Measurements from ENCODE around the gene EXD3.

EXD3 gene

GRCh38 chr9:137319011-137319738, 103.8 kb downstream of the EXD3 start:
- no peaks in the 10 kb centered on the region for H3K9me3 ChIP-seq (ENCODE audit: severe bottlenecking)
- no peaks in the 10 kb centered on the region for H3K36me3 ChIP-seq
- TF ChIP-seq CTCF (IDR thresholded peaks at IDR 0.05; ENCODE audit: low read depth, low read length) = peak; percentile 86
- peak overlapping the region; percentile 39; the same call in 1 of the 2 replicates for H3K27ac ChIP-seq
- no peaks in the 10 kb centered on the region for H3K27me3 ChIP-seq (ENCODE audit: insufficient read depth, low read depth, severe bottlenecking)
- H3K4me3 ChIP-seq (ENCODE audit: low read depth, low read length) = no peak overlapping the region
- peak; percentile 82 for DNase-seq

DNA sequence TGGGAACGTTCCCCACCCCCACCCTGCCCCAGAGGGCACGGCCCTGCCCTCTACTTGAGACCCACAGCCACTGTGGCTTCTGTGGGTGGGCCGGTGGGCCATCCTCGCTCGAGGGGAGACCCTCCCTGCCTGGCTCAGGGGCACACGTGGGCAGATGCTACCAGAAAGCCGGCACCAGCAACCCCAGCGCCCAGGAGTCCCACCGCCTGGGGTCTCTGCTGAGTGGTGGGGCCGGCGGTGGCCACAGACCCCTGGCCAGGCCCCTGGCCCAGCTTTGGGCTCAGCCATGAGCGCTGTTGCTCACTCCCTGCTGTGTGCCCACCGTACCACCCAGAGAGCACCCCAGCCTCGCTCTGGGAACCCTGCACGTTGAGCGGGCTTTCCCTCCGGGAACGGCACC, 104.4 kb downstream of the EXD3 start:
- no peaks in the 10 kb centered on the region for H3K36me3 ChIP-seq
- H3K27ac ChIP-seq = peak overlapping the region; percentile 39; the same call in 1 of the 2 replicates
- H3K4me3 ChIP-seq (ENCODE audit: low read depth, low read length) = no peak overlapping the region
- no peak for TF ChIP-seq CTCF (IDR thresholded peaks at IDR 0.05; ENCODE audit: low read depth, low read length)
- no peaks in the 10 kb centered on the region for H3K27me3 ChIP-seq (ENCODE audit: insufficient read depth, low read depth, severe bottlenecking)
- no peak for DNase-seq
- no peaks in the 10 kb centered on the region for H3K9me3 ChIP-seq (ENCODE audit: severe bottlenecking)

GRCh38 chr9:137317718-137318511, 105.0 kb downstream of the EXD3 start:
- Histone ChIP-seq H3K4me3 (ENCODE audit: low read depth, low read length) (no peak overlapping the region), H3K27ac (no peak overlapping the region), H3K9me3 (ENCODE audit: severe bottlenecking) (no peaks in the 10 kb centered on the region), H3K36me3 (no peaks in the 10 kb centered on the region), H3K27me3 (ENCODE audit: insufficient read depth, low read depth, severe bottlenecking) (no peaks in the 10 kb centered on the region)
- no peak for DNase-seq
- TF ChIP-seq CTCF (IDR thresholded peaks at IDR 0.05; ENCODE audit: low read depth, low read length) = no peak

GRCh38 chr9:137317021-137317717, 105.8 kb downstream of the EXD3 start:
- TF ChIP-seq CTCF (IDR thresholded peaks at IDR 0.05; ENCODE audit: low read depth, low read length) = no peak
- H3K4me3 ChIP-seq (ENCODE audit: low read depth, low read length) = no peak overlapping the region
- no peaks in the 10 kb centered on the region for H3K27me3 ChIP-seq (ENCODE audit: insufficient read depth, low read depth, severe bottlenecking)
- DNase-seq = no peak
- H3K36me3 ChIP-seq = no peaks in the 10 kb centered on the region
- no peaks in the 10 kb centered on the region for H3K9me3 ChIP-seq (ENCODE audit: severe bottlenecking)
- no peak overlapping the region; the same call in 1 of the 2 replicates for H3K27ac ChIP-seq

DNA sequence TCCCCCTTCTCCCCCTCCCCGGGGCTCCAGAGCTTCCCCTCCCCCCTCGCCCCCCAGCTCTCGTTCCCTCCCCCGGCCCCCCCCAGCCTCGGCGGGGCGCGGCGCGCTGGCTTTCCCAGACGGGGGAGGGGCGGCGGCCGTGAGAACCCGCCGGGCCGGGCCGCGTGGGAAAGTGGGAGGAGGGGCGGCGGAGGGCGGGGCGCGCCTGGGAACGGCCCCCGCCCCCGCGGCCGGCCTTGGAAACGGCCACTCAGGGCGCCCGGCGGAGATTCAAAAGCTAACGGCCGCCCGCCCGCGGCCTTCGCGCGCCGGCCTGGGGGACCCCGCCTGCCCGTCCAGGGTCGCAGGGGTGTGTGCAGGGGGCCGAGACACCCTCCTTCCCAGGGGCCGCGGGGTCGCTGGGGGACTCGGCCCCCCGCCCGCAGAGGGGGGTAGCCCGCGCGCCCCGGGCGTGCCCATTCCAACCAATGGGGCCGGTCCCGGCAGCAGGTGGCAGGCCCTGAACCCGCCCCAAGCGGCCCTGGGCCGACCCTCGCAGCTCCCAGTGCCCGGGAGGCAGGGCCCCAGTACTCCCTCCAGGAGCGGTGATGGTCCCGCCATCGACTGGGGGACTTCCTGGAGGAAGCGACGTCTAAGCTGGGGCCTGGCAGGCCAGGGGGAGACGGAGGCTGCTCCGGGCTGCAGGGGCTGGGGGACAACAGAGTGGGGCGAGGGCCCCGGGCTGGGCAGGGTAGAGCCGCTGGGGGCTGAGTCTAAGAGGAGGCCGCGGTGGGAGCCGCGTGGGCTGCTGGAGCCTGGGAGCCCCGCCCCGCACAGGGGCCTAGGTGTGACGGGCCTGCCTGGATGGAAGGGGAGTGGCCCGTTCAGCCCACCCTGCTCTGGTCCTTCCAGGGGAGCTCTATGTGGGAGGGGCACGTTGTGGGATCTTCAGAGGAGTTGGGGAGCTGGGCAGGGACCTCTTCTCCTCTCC, 106.7 kb downstream of the EXD3 start:
- peak overlapping the region; percentile 82 for H3K27ac ChIP-seq
- H3K27me3 ChIP-seq (ENCODE audit: insufficient read depth, low read depth, severe bottlenecking) = no peaks in the 10 kb centered on the region
- TF ChIP-seq CTCF (IDR thresholded peaks at IDR 0.05; ENCODE audit: low read depth, low read length) = no peak
- no peaks in the 10 kb centered on the region for H3K9me3 ChIP-seq (ENCODE audit: severe bottlenecking)
- DNase-seq = peak; percentile 39
- no peaks in the 10 kb centered on the region for H3K36me3 ChIP-seq
- peak overlapping the region; percentile 20 for H3K4me3 ChIP-seq (ENCODE audit: low read depth, low read length)

Measured in WERI-Rb-1 (cell line).